K562 (cell line): Measurements from ENCODE around the gene TOR3A. TPM values are rescaled to one million over a fixed set of nuclear protein-coding genes. Genes with fewer than 3 reads are reported as not detected.

Experiments
- BCOR ChIP-seq: fragments of 450-650 bp; IDR thresholded peaks from 2 replicates; pipeline ENCODE4 v1.6.1; 2016
- CBX5 ChIP-seq: IDR thresholded peaks from 2 replicates; pipeline ENCODE4 v1.6.1; 2014; ENCODE audit warnings: low read depth, borderline replicate concordance
- CC2D1A ChIP-seq: fragments of 450-650 bp; IDR thresholded peaks from 2 replicates; pipeline ENCODE4 v1.6.1; 2017; ENCODE audit warnings: mild to moderate bottlenecking
- MIER1 ChIP-seq: fragments of 450-650 bp; IDR thresholded peaks from 2 replicates; pipeline ENCODE4 v1.6.1; 2016; ENCODE audit warnings: antibody characterized with exemption, mild to moderate bottlenecking, low read depth
- MTF1 ChIP-seq: fragments of 250-450 bp; sonication (Bioruptor Pico); IDR thresholded peaks from 2 replicates; pipeline ENCODE4 v1.9.0; 2021; ENCODE audit warnings: moderate library complexity, mild to moderate bottlenecking, inconsistent platforms, borderline replicate concordance
- SMARCE1 ChIP-seq: fragments of 450-650 bp; IDR thresholded peaks from 2 replicates; pipeline ENCODE4 v1.7.1; 2016; ENCODE audit warnings: mild to moderate bottlenecking
- TAL1 ChIP-seq: fragments of 450-650 bp; IDR thresholded peaks from 2 replicates; pipeline ENCODE4 v1.6.1; 2016; ENCODE audit warnings: mild to moderate bottlenecking
- TEAD2 ChIP-seq: fragments of 450-650 bp; IDR thresholded peaks from 2 replicates; pipeline ENCODE4 v1.6.1; 2016; ENCODE audit warnings: missing genetic modification characterization, control low read depth, missing compliant biosample characterization
- TFAM ChIP-seq: fragments of 250-450 bp; sonication (Bioruptor Pico); conservative IDR thresholded peaks from 2 replicates; pipeline ENCODE4 v1.5.0; 2021; ENCODE audit warnings: mild to moderate bottlenecking, moderate library complexity
- ZNF445 ChIP-seq: fragments of 250-450 bp; sonication (Bioruptor Pico); IDR thresholded peaks from 2 replicates; pipeline ENCODE4 v1.4.0; 2020; ENCODE audit warnings: low read depth, mild to moderate bottlenecking, moderate library complexity
- polyA plus RNA-seq, 8 experiments: library from polyadenylated mRNA; depleted of rRNA in 4 of 8; stranded (reverse) in 5 of 8; unstranded in 3 of 8; fragments of >200 nt; fragmentation: Nextera tagmentation in 2 of 8; fragmentation: Illumina TruSeq in 1 of 8; extraction: Ambion mirVana in 2 of 8; extraction: Trizol in 1 of 8; gene quantifications; 2 replicates each; pipeline versions ENCODE4 v1.2.1 to v1.2.3, GENCODE V29; 2011 to 2014; ENCODE audit warnings: inconsistent platforms in 1 of 8, missing spikeins in 1 of 8
- total RNA-seq, 7 experiments: library from RNA; depleted of rRNA in 6 of 7; stranded (reverse); fragments of >200 nt in 6 of 7; fragmentation: Illumina TruSeq in 2 of 7; extraction: Trizol in 2 of 7; gene quantifications; 2 replicates each; pipeline versions ENCODE4 v1.2.1 to v1.2.3, GENCODE V29; 2011 to 2021; ENCODE audit warnings: low replicate concordance in 1 of 7
- TF ChIP-seq, protein P1 (sequence below): sonication (generic); formaldehyde crosslinking; IDR thresholded peaks from 2 replicates; pipeline ENCODE4 v1.4.0; 2020; ENCODE audit warnings: mild to moderate bottlenecking, missing genetic modification reagents
- TF ChIP-seq, protein P2 (sequence below): fragments of 250-450 bp; sonication (Bioruptor Pico); IDR thresholded peaks from 2 replicates; pipeline ENCODE4 v1.8.0; 2021; ENCODE audit warnings: mild to moderate bottlenecking, moderate library complexity
- TF ChIP-seq, protein P3 (sequence below), 2 experiments: fragments of 450-650 bp; formaldehyde crosslinking in 1 of 2; IDR thresholded peaks; 2 replicates each; pipeline versions ENCODE4 v1.4.0 to v1.6.1; 2014 to 2020; ENCODE audit warnings: mild to moderate bottlenecking in 2 of 2, borderline replicate concordance in 1 of 2, low read depth in 1 of 2

TOR3A gene
- total and polyA plus RNA-seq, 9 of the 15 experiments (the other 6 are each of a cell fraction or from before 2014, with no cell fraction given), result 7.9 to 94.5 (median 39.7) TPM

DNA sequence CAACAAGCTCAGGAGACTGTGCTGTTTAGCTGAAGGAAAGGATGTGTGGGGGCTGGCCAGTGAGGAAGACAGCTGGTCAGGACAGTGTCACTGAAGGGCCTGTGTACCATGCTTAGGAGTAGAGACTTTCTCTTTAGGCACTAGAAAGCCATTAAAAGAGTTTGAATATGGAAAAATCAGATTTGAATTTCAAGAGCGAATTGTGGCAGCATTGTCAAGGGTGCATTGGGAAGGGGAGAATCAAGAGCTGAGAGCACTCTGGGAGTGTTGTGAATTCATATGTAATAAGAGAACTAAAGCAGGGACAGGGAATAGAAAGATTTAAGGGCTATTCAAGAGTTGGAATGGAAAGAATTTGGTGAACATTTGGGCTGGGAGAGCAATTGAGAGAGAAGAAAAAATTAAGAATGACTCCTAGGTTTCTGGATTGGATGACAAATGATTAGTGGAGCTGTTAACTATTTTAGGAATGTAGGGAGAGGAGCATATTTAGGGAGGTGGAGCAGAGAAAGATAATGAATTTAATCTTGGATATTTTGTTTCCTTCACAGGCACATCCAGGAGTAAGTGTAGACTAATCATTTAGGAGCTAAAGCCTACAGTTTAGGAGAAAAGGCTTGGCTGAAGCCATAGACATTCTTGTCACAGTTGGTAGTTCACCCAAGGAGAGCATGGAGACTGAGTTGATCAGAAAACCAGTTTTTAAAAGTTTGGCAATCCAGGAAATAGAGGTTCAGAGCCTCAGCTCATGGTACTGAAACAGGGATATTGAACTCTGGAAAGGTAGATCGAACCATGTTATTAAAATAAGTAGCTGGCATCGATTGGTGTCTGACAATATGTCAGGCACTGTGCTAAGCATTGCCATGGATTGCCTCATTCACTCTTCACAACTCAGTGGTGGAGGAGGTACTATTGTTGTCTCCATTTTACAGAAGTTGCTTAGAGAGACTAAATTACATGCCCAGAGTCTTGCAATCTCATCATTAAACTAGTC is 23.1 kb upstream of the TOR3A start (continued):
- TF ChIP-seq TFAM, result no peak
- TF ChIP-seq SMARCE1, result no peak
- no peak for TF ChIP-seq ZNF445 (CRISPR knock-in tag)
- TF ChIP-seq, protein P1, sequence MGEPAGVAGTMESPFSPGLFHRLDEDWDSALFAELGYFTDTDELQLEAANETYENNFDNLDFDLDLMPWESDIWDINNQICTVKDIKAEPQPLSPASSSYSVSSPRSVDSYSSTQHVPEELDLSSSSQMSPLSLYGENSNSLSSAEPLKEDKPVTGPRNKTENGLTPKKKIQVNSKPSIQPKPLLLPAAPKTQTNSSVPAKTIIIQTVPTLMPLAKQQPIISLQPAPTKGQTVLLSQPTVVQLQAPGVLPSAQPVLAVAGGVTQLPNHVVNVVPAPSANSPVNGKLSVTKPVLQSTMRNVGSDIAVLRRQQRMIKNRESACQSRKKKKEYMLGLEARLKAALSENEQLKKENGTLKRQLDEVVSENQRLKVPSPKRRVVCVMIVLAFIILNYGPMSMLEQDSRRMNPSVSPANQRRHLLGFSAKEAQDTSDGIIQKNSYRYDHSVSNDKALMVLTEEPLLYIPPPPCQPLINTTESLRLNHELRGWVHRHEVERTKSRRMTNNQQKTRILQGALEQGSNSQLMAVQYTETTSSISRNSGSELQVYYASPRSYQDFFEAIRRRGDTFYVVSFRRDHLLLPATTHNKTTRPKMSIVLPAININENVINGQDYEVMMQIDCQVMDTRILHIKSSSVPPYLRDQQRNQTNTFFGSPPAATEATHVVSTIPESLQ (CRISPR knock-in tag), result no peak
- no peak for TF ChIP-seq MTF1
- no peak for TF ChIP-seq CC2D1A
- no peak for TF ChIP-seq MIER1
- TF ChIP-seq, protein P2, sequence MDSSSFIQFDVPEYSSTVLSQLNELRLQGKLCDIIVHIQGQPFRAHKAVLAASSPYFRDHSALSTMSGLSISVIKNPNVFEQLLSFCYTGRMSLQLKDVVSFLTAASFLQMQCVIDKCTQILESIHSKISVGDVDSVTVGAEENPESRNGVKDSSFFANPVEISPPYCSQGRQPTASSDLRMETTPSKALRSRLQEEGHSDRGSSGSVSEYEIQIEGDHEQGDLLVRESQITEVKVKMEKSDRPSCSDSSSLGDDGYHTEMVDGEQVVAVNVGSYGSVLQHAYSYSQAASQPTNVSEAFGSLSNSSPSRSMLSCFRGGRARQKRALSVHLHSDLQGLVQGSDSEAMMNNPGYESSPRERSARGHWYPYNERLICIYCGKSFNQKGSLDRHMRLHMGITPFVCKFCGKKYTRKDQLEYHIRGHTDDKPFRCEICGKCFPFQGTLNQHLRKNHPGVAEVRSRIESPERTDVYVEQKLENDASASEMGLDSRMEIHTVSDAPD (CRISPR knock-in tag), result no peak
- no peak for TF ChIP-seq CBX5
- TF ChIP-seq TAL1, result no peak
- TF ChIP-seq TEAD2, result no peak
- no peak for TF ChIP-seq BCOR
- TF ChIP-seq, protein P3, sequence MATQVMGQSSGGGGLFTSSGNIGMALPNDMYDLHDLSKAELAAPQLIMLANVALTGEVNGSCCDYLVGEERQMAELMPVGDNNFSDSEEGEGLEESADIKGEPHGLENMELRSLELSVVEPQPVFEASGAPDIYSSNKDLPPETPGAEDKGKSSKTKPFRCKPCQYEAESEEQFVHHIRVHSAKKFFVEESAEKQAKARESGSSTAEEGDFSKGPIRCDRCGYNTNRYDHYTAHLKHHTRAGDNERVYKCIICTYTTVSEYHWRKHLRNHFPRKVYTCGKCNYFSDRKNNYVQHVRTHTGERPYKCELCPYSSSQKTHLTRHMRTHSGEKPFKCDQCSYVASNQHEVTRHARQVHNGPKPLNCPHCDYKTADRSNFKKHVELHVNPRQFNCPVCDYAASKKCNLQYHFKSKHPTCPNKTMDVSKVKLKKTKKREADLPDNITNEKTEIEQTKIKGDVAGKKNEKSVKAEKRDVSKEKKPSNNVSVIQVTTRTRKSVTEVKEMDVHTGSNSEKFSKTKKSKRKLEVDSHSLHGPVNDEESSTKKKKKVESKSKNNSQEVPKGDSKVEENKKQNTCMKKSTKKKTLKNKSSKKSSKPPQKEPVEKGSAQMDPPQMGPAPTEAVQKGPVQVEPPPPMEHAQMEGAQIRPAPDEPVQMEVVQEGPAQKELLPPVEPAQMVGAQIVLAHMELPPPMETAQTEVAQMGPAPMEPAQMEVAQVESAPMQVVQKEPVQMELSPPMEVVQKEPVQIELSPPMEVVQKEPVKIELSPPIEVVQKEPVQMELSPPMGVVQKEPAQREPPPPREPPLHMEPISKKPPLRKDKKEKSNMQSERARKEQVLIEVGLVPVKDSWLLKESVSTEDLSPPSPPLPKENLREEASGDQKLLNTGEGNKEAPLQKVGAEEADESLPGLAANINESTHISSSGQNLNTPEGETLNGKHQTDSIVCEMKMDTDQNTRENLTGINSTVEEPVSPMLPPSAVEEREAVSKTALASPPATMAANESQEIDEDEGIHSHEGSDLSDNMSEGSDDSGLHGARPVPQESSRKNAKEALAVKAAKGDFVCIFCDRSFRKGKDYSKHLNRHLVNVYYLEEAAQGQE (IDR thresholded peaks at IDR 0.05; ENCODE audit: borderline replicate concordance), result no peak
- TF ChIP-seq, protein P3 (CRISPR knock-in tag; IDR thresholded peaks at IDR 0.05; ENCODE audit: low read depth), result no peak
